Fibroblast of the aortic adventitia (primary cell): ENCODE data around the gene FRMPD4. TPM values are rescaled to one million over a fixed set of nuclear protein-coding genes. Genes with fewer than 3 reads are reported as not detected.

ENCODE experiments used
- DNase-seq: peaks from one replicate; pipeline ENCODE4 v3.0.0-alpha.2; 2010; ENCODE audit warnings: low read depth
- H3K4me3 ChIP-seq: 2 replicates; pipeline ENCODE4 v1.5.1; 2011; ENCODE audit warnings: low read depth, mild to moderate bottlenecking, control low read depth, low read length, moderate library complexity
- CTCF ChIP-seq: IDR thresholded peaks from 2 replicates; pipeline ENCODE4 v1.5.1; 2011; ENCODE audit warnings: mild to moderate bottlenecking, low read length, control low read depth, inconsistent platforms; ENCODE audit not compliant: insufficient read depth
- total RNA-seq: library from RNA; depleted of rRNA; stranded (reverse); fragments of >200 nt; gene quantifications from 2 replicates; pipeline ENCODE4 v1.2.3, GENCODE V29; 2012; ENCODE audit warnings: low replicate concordance

The FRMPD4 gene
- total RNA-seq, 1 donor: 5.0 TPM

DNA sequence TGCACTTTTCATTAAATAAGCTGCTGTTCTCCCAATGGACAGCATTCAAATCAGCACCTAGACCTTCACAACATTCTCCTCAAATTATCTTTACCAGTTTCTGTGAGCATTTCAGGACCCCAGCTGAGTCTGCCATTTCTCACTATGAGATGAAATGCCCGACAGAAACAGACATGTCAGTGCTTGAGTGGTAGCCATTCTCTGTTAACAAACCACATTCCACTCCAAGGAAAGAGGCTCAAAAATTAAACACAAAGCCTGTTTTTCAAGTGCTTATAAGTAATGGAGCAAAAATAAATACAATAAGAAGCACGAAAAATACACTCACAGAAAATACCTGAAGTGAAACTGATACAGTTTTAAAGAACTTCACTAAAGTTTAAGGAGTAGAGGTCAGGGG, 332.8 kb downstream of the FRMPD4 start:
- no peak for DNase-seq
- TF ChIP-seq CTCF: no peak
- no peak overlapping the region for H3K4me3 ChIP-seq

- peak; percentile 18 for DNase-seq
- no peak overlapping the region for H3K4me3 ChIP-seq
- no peak for TF ChIP-seq CTCF
Measured at GRCh38 chrX:12480956-12481355, 342.7 kb downstream of the FRMPD4 start.

GRCh38 chrX:12488220-12488619, 349.9 kb downstream of the FRMPD4 start:
- H3K4me3 ChIP-seq: no peak overlapping the region
- TF ChIP-seq CTCF: no peak
- DNase-seq: peak; percentile 57

- no peak for TF ChIP-seq CTCF
- no peak overlapping the region for H3K4me3 ChIP-seq
- DNase-seq: peak; percentile 43
Measured at GRCh38 chrX:12488771-12489170, 350.5 kb downstream of the FRMPD4 start.

DNA sequence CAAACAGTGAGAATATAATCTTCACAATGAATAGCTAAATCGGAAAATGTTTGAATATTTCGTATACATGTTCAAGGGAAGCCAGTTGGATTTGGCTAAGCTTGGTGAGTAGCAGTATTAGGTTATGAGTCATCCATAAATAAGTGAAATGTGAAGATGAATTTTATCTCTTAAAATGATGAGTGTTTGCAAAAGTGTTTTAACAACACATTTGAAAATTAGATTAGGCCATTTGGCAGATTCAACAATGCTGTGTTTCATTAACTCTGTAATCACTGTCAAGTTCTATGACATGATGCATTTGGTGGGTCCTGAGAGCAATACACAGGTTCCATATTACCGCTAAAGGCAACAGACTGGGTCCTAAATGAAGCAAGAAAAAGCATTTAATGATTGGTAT, 351.1 kb downstream of the FRMPD4 start:
- no peak for TF ChIP-seq CTCF
- no peak overlapping the region for H3K4me3 ChIP-seq
- DNase-seq: peak; percentile 32

- TF ChIP-seq CTCF: no peak
- no peak overlapping the region for H3K4me3 ChIP-seq
- DNase-seq: no peak
Measured at GRCh38 chrX:12494400-12495138, 356.3 kb downstream of the FRMPD4 start.

DNA sequence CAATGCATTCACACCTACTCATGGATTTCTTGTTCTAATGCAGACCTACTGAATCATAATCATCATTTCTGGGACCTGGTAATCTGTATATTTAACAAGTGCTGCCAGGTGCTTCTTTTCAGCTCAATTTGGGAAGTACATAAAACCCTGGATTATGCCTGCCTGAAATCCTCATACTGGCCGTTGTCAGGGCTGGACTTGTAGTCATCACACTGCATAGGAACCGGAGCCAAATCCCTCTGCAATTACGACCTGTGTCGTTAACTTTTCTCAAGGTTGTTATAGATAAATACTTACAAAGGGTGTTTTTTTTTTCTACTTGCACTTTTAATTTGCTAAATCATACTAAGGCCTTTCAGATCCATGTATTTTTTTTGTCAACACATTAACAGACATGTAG, 358.1 kb downstream of the FRMPD4 start:
- DNase-seq: no peak
- TF ChIP-seq CTCF: no peak
- no peak overlapping the region for H3K4me3 ChIP-seq
